GM18502 (cell line): ENCODE data around the gene SSTR5.

Source experiments
- ATAC-seq: cut with Tn5 transposase; IDR thresholded peaks from one replicate; pipeline ENCODE4 v1.9.1; 2021; ENCODE audit warnings: mild to moderate bottlenecking; ENCODE audit not compliant: unreplicated experiment, poor library complexity

The SSTR5 gene

GRCh38 chr16:1119766-1120576 lies 47.4 kb downstream of the SSTR5 start:
- no peak for ATAC-seq

- ATAC-seq: no peak
Observed at GRCh38 chr16:1120577-1120941, 48.0 kb downstream of the SSTR5 start.

GRCh38 chr16:1121009-1121408 lies 48.5 kb downstream of the SSTR5 start:
- no peak for ATAC-seq

GRCh38 chr16:1121601-1122397 lies 49.3 kb downstream of the SSTR5 start:
- ATAC-seq: no peak

- ATAC-seq: no peak
Observed at GRCh38 chr16:1122398-1122765, 49.8 kb downstream of the SSTR5 start.

- ATAC-seq: no peak
Observed at GRCh38 chr16:1123525-1124230, 51.1 kb downstream of the SSTR5 start.

- ATAC-seq: no peak
Observed at GRCh38 chr16:1124291-1124690, 51.7 kb downstream of the SSTR5 start.

- no peak for ATAC-seq
Observed at GRCh38 chr16:1124795-1125194, 52.2 kb downstream of the SSTR5 start.

GRCh38 chr16:1125471-1125870 lies 52.9 kb downstream of the SSTR5 start:
- no peak for ATAC-seq

GRCh38 chr16:1126044-1126443 lies 53.5 kb downstream of the SSTR5 start:
- no peak for ATAC-seq

GRCh38 chr16:1126586-1126985 lies 54.0 kb downstream of the SSTR5 start:
- no peak for ATAC-seq

- no peak for ATAC-seq
Observed at GRCh38 chr16:1127101-1127500, 54.6 kb downstream of the SSTR5 start.

- ATAC-seq: no peak
Observed at GRCh38 chr16:1127971-1128715, 55.6 kb downstream of the SSTR5 start.

- ATAC-seq: no peak
Observed at GRCh38 chr16:1129106-1129960, 56.8 kb downstream of the SSTR5 start.

- no peak for ATAC-seq
Observed at GRCh38 chr16:1130382-1130781, 57.8 kb downstream of the SSTR5 start.
